ENCODE results near the gene MROH8.

The MROH8 gene

GRCh38 chr20:37198932-37199660, 19.7 kb upstream of the MROH8 start:
- DNase-seq = no peak

GRCh38 chr20:37194621-37195417, 15.5 kb upstream of the MROH8 start:
- DNase-seq = no peak

- no peak for DNase-seq
These were observed 14.5 kb upstream of the MROH8 start for GRCh38 chr20:37193821-37194220.

- no peak for DNase-seq
These were observed 13.9 kb upstream of the MROH8 start for GRCh38 chr20:37193226-37193625.

- peak; percentile 58 for DNase-seq
These were observed 12.9 kb upstream of the MROH8 start for GRCh38 chr20:37192137-37192854.

- DNase-seq = no peak
These were observed 11.2 kb upstream of the MROH8 start for GRCh38 chr20:37190354-37191112.

- DNase-seq = no peak
These were observed 10.2 kb upstream of the MROH8 start for GRCh38 chr20:37189416-37190016.

GRCh38 chr20:37188787-37189186, 9.4 kb upstream of the MROH8 start:
- no peak for DNase-seq

GRCh38 chr20:37185686-37186085, 6.3 kb upstream of the MROH8 start:
- DNase-seq = no peak

GRCh38 chr20:37179683-37180524, 556 bp upstream of the MROH8 start:
- no peak for DNase-seq

GRCh38 chr20:37172836-37173235, 6.5 kb downstream of the MROH8 start:
- DNase-seq = no peak

- DNase-seq = no peak
These were observed 12.5 kb downstream of the MROH8 start for GRCh38 chr20:37166867-37167266.

GRCh38 chr20:37165031-37165430, 14.3 kb downstream of the MROH8 start:
- no peak for DNase-seq

GRCh38 chr20:37163832-37164554, 15.4 kb downstream of the MROH8 start:
- no peak for DNase-seq

GRCh38 chr20:37162646-37163045, 16.7 kb downstream of the MROH8 start:
- DNase-seq = no peak

GRCh38 chr20:37161830-37162549, 17.4 kb downstream of the MROH8 start:
- DNase-seq = no peak

- no peak for DNase-seq
These were observed 18.7 kb downstream of the MROH8 start for GRCh38 chr20:37160683-37161082.

GRCh38 chr20:37158248-37158647, 21.1 kb downstream of the MROH8 start:
- no peak for DNase-seq

GRCh38 chr20:37155987-37156386, 23.4 kb downstream of the MROH8 start:
- peak; percentile 15 for DNase-seq

- no peak for DNase-seq
These were observed 24.6 kb downstream of the MROH8 start for GRCh38 chr20:37154684-37155298.

Measured in NCI-H526 treated with DMSO at 0.1 percent for 48 hours (cell line).